ENCODE measurements around the gene SLITRK5.

SLITRK5 gene

DNA sequence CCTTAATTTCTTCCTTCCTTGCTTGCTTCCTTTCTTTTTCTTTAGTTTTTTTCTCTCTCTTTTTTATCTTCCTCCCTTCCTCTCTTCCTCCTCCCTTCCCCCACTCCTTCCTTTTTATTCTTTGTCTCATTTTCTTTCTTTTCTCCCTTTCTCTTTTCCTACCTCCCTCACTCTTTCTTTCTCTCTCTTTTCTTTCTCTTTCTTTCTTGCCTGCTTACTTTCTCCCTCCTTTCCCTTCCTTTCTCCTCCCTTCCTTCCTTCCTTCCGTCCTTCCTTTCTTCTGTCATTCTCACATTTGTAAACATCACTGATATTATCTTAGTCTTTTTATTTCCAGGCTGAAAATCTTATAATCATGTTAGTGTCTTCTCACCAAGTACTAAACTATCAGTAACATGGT lies 38.8 kb downstream of the SLITRK5 start:
- no peak for DNase-seq (ENCODE audit: low read depth in 2 of 2)

DNA sequence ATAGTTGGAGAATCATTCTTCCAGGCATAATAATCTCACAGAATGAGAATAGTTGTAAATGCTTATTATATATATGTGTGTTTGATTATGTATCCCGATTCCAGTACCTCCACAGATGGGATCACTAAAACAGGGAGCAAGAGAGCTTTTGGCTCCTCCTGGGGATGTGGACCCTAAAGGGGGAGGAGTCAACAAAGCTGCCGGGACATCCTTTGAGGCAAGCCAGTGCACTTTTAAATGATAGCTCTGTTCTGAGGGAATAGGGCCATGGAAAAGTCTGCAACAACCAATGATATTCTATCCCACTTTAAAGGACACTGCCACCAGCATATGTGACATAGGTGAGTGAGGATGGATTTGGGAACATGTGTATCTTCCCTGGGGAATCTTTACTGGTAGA lies 40.8 kb downstream of the SLITRK5 start:
- DNase-seq (ENCODE audit: low read depth in 2 of 2), result no peak
